HuH-7 (cell line): Measurements from ENCODE around the gene NEU4.
"Not testable (repeated sequence)": the region's sequence is repeated elsewhere in the genome, so short reads cannot be mapped to it uniquely, and the experiment has no call there.

ENCODE experiments used
- DNase-seq: peaks from one replicate; pipeline ENCODE4 v3.0.0; 2011; ENCODE audit warnings: low spot score

NEU4 gene

DNA sequence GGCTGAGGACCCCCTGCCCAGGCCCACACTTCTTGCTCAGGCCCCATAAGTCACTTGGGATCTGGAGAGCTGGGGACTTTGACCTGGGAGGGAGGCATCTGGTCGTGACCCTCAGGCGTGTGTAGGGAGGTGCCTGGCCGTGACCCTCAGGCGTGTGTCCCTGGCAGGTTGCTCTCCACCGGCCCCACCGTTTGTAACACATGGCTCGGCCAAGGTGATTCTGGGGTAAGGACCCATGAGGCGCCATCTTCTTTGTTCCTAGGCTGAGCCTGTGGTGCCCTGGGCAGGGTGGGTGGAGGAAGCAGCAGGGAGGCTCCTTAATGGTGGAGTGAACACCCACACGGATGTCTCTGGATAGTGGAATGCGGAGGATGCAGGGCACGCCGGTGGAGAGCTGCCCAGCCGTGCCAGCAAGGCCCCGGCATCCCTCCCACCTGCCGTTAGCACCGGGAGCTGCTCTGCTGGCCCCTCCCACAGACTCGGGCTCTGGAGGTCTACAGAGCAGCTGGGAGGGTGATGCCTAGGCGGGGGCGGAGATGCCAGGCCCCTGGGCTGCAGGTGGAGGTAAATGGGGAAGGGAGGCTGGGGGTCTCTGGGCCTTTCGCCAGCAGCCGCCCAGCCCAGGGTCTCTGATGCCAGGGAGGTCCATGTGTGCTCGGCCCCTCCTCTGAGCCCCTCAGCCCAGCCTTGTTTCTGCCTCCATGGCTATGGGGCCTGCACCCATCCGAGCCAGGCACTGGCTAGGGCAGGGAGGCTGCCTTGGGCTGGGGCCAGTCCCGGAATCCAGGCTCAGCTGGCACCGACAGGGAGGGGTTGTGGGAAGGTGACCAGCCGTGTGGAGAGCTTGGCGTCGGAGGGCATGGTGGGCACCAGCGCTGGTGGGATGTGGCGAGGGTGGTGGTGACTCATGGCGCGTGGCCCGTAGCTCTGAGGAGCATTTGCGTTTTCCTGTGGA lies 33.5 kb upstream of the NEU4 start:
- no peak for DNase-seq

DNA sequence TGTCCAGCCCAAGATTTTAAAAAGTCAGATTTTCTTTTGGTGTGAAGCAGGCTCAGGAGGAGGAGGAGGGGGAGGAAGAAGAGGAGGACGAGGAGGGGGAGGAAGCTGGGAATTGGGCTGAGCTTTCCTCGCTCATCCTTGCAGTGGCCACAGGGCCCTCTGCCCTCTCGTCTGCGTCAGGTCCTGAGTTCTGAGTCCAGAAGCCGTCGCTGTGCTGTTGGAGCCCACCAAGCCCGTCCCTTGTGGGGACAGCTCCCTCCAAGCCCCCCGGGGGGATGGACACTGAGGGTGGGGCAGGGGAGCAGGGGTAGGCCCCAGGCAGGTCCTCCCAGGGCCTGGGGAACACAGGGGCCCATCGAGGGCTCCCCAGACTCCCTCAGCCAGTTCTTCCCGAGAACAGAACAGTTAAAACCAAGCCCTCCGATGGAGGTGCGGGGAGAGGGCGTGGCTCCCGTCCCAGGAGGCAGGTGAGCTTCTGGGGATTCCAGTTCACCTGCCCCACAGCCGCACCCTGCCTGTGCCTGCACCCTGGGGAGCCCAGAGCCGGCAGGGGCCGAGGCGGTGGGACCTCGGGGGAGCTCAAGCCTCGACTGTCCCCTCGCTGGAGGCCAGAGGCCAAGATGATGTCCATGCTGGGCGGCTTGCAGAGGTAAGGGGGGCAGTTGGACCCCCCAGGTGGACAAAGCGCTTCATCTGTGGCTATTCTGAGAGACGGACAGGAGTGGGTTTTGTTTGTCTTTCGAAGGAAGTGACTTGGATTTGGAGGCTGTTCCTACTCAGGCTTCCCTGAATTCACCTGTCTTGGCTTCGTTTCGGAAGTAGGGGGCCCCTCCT lies 32.4 kb upstream of the NEU4 start, which contains the start of gene GAL3ST2:
TSS of gene GAL3ST2 (plus strand) at position 487 of the 834 bp plus-strand sequence. CDS start at position 621, 134 bp downstream.
- no peak for DNase-seq

GRCh38 chr2:241777170-241777685 lies 31.8 kb upstream of the NEU4 start:
- DNase-seq: no peak

DNA sequence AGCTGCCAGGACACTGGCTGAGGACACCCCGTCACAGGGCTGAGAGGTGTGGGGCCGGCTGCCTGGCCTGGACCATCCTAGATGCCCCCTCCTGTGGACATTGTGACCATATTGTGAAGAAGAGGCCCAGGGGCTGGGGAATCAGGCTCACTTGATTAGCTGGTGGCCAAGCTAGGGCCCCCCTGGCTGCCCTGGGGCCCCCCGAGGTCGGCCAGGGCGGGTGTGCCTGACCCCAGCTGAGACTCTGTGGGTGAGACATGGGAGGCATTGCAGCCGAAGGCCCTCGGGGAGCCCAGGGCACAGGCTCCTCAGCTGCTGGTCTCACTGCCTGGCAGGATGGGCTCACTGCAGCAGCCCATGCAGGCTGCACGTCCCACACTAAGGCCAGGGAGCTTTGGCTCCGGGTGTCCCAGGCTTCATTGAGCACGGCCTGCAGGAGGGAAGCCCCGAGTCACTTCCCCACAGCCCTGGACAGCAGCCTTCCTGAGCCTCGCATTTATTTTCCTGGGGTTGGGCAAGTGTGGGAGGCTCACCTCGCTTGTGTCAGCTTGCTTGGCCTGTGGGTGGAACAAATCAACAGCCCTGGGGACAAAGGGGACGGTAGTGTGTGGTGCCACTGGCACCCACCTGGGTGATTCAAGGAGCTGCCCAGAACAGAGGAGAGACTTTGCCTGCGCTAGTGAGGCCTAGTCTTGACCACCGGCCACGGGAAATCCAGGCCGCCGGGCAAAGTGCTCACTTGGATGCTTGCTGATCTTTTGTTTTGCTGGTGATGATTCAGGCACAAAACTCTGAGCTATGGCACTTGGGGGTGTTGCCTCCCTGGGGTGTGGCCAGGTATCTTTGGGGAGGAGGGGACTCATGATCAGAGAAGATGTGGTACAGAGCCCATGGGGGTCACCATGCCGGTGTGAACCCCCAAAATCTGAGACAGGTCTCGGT lies 31.0 kb upstream of the NEU4 start:
- DNase-seq: no peak

DNA sequence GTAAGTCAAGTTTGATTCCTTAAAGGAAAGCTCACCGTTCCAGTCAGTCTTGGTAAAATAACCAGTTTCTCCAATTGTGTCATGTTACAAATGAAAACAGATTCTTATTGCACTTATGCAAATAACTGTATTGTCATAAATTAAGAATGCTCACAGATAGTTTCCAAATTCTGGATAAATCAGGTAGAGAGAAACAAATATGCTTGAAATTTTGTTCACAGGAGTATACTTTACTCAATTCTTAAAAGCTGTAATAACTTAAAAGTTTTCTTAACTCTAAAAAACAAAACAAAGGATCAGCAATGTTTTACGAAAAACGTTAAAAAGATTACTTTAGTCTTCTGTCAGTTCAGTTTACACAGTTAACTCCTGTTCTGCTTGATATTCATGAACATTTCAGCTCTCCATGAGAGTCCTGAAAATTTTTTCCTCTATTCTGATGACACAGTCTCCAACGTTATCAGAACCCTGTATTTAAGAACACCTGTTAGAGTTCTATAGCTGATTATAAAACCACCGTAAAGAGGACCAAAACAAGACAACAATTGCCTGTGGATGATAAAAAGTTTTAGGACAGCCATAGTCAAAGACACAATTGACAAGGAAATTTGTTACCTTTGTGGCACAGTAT lies 27.9 kb upstream of the NEU4 start:
- DNase-seq: no peak

GRCh38 chr2:241782053-241782452 lies 26.9 kb upstream of the NEU4 start:
- DNase-seq: not testable (repeated sequence)

- no peak for DNase-seq
Observed at GRCh38 chr2:241788135-241788534, 20.9 kb upstream of the NEU4 start.

DNA sequence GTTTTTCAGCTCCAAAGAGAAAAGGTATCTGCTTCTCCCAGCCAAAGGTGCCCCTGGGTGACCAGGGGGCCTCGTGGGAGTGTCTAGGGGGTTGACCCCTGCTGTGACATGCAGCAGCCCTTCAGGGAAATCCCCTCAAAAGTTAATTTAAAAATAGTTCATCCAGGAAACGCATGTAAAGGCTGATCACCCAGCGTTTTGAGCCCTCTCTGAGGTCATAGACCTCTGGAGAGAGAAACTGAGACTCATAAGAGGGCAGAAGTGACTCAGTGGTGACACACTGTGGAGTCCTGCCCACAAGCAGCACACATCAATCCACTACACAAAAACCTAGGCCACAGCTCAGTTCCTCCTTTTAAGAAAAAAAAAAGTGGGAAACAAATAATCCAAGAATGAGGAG lies 20.4 kb upstream of the NEU4 start:
- DNase-seq: no peak

- not testable (repeated sequence) for DNase-seq
Observed at GRCh38 chr2:241791385-241791784, 17.6 kb upstream of the NEU4 start.

- DNase-seq: no peak
Observed at GRCh38 chr2:241793385-241793784, 15.6 kb upstream of the NEU4 start.

DNA sequence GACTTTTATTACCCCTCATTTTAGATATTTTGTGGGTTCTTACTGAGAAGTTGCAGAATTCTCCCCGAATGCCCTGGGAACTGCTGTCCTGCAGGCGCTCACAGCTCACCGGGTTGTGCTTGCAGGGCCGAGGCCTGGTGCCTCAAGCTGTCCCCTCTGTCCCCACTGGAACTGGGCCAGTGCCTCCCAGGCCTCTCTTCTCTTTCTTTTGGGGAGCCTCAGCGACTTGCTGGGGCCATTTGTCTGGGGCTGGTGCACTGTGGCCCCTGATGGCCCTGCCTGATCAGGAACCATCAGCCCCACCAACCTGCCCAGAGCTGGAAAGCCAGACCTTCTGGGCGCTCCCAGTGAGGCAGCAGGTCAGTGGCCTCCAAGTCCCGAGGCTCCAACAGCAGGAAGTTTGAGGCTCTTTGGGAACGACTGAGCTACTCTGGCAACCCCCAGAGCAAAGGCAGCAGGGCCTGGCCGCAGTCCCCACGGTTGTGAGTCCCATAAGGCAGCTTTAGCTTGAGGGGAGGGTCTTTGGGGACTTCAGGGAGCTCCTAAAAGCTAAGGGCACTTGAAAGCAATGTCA lies 14.7 kb upstream of the NEU4 start:
- DNase-seq: peak; percentile 2

GRCh38 chr2:241795021-241795999 lies 13.7 kb upstream of the NEU4 start:
- no peak for DNase-seq

DNA sequence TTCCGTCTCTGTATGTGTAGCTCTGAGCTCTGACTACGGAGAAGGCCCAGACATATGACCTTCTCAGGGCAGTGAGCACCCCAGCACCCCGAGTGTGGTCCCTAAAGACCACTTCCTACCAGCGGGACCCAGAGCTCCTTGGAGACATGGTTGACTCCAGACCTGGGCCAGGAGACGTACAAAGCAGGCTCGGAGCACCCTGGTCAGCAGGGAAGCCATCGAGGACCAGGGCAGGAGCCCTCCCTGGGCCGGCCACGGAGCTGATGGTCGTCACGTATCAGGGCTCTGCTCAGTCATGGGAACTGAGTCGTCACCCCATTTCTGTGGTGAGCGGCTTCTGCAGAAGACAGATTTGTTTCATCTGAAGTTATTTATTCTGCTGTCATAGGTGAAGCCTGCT lies 12.8 kb upstream of the NEU4 start:
- no peak for DNase-seq

DNA sequence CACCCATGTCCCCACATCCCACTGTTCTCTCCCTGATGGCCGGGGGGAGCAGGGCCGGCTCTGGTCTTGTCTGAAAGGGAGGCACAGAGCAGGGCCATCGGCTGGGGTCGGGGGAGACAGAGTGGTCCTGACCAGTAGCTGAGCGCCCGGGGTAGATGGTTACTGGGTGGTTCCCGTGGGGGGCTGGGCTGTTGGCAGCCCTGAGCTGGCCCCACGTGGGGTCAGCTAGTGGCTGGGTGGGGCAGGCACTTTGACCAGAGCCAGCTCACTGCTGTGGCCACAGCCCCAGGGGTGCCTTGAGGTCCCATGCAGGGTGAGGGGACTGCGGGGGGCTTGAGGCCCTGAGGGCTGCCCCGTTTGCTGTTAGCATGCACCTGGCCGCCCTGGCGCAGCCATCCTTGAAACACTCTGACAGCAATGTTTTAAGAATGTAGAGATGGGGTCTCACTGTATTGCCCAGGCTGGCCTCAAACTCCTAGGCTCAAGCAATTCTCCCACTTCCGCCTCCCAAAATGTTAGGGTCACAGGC lies 12.3 kb upstream of the NEU4 start:
- peak; percentile 1 for DNase-seq

DNA sequence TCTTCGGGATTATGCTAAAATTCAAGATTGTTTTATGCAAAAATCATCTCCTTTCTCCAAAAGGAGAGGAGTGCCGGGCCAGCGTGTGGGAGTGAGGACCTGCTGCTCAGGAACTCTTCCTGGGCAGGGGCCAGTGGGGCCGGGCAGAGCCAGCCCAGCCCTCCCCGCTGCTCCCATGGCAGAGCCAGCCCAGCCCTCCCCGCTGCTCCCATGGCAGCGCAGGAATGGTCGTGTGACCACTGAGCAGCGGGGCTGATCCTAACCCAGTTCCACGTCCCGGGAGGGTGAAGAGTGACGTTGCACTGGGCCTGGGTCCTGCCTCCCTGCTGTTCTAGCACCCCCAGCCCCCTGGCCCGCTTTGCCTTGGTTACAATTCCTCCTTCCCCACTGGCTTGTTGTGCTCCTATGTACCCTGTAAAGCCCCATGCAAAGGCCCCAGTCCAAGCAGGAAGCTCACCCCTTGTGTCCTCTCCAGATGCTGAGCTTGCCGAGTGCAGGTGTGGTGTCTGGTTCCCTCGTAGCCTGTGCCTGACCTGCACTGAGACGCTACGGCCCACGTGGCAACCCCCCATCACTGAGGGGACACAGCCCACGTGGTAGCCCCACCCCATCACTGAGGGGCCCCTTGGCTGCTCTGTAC lies 11.4 kb upstream of the NEU4 start:
- peak; percentile 6 for DNase-seq

DNA sequence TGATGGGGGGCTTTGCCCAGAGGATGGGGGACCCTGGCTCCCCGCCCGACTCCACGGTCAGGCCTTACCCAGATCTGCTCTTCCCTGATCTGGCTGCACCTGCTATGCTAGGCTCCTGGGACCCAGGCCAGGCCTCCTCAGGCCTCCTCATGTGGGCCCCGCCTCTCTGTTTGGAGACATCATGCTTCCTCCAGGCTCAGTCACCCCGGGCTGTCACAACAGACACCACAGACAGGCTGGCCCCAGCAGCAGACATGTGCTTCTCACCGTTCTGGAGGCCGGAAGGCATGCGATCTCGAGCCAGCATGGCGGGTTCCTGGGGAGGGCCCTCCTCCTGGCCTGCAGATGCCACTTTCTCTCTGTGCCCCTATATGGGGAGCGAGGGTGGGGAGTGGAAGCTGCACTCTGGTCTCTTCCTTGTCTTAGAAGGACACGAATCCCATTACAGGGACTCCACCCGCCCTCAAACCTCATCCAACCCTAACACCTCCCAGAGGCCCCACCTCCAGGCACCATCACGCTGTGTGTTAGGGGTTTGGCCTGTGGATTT lies 10.8 kb upstream of the NEU4 start:
- DNase-seq: peak; percentile 6

- peak; percentile 3 for DNase-seq
Observed at GRCh38 chr2:241798631-241799521, 10.1 kb upstream of the NEU4 start.
